ENCODE data around the gene EDA. TPM values are rescaled to one million over a fixed set of nuclear protein-coding genes. Genes with fewer than 3 reads are reported as not detected.

Gene EDA
- total RNA-seq, 1 experiment from 2014 or later, result 0.23 TPM

DNA sequence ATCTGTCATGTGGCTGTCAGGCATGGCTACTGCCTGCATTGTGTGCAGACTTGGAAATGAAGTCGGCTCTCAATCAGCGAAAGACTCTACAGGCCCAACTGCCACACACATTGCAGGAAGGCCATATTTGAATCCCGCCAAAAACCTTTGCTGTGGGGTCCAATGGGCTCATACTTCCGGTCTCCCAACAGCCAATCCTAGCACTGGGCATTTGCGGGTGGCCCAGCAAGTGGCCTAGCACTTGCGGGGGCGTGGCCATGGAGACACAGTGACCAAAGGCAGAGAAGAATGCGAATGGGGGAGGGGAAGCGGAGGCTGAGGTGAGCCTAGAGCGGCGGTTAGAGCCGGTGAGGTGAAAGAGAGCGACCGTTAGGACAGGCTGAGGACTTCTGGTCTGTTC is 446.2 kb downstream of the EDA start, which contains the start of gene OTUD6A:
TSS of gene OTUD6A (plus strand) at position 382 of the 400 bp plus-strand sequence. CDS start 68 bp downstream, outside the sequence.
- in situ Hi-C loops (cut with HindIII; ENCODE audit: low pct_unique_long_range_greater_than_20kb, low sequenced_read_pairs) (no loop called here), intact Hi-C loops (cut with micrococcal nuclease; ENCODE audit: unreplicated experiment) (no loop called here)
- ATAC-seq (no peak), DNase-seq (ENCODE audit: low read depth, low spot score) (no peak)
- no peaks in the 10 kb centered on the region for H3K36me3 ChIP-seq (ENCODE audit: control insufficient read depth, insufficient read depth, low read length)
- BruUV-seq (replicated peaks), result no TSS peak
- H3K4me3 ChIP-seq (ENCODE audit: low read depth in 2 of 2, low read length in 2 of 2), result no peak within 1 kb of the TSS
- ChIA-PET POLR2A (no interaction called here), CTCF (no interaction called here)
- TF ChIP-seq, protein P1, sequence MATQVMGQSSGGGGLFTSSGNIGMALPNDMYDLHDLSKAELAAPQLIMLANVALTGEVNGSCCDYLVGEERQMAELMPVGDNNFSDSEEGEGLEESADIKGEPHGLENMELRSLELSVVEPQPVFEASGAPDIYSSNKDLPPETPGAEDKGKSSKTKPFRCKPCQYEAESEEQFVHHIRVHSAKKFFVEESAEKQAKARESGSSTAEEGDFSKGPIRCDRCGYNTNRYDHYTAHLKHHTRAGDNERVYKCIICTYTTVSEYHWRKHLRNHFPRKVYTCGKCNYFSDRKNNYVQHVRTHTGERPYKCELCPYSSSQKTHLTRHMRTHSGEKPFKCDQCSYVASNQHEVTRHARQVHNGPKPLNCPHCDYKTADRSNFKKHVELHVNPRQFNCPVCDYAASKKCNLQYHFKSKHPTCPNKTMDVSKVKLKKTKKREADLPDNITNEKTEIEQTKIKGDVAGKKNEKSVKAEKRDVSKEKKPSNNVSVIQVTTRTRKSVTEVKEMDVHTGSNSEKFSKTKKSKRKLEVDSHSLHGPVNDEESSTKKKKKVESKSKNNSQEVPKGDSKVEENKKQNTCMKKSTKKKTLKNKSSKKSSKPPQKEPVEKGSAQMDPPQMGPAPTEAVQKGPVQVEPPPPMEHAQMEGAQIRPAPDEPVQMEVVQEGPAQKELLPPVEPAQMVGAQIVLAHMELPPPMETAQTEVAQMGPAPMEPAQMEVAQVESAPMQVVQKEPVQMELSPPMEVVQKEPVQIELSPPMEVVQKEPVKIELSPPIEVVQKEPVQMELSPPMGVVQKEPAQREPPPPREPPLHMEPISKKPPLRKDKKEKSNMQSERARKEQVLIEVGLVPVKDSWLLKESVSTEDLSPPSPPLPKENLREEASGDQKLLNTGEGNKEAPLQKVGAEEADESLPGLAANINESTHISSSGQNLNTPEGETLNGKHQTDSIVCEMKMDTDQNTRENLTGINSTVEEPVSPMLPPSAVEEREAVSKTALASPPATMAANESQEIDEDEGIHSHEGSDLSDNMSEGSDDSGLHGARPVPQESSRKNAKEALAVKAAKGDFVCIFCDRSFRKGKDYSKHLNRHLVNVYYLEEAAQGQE (IDR thresholded peaks at IDR 0.05; ENCODE audit: insufficient read depth in 1 of 2, low read depth in 2 of 2, low read length in 1 of 2), result no peak
- TF ChIP-seq, protein P2, sequence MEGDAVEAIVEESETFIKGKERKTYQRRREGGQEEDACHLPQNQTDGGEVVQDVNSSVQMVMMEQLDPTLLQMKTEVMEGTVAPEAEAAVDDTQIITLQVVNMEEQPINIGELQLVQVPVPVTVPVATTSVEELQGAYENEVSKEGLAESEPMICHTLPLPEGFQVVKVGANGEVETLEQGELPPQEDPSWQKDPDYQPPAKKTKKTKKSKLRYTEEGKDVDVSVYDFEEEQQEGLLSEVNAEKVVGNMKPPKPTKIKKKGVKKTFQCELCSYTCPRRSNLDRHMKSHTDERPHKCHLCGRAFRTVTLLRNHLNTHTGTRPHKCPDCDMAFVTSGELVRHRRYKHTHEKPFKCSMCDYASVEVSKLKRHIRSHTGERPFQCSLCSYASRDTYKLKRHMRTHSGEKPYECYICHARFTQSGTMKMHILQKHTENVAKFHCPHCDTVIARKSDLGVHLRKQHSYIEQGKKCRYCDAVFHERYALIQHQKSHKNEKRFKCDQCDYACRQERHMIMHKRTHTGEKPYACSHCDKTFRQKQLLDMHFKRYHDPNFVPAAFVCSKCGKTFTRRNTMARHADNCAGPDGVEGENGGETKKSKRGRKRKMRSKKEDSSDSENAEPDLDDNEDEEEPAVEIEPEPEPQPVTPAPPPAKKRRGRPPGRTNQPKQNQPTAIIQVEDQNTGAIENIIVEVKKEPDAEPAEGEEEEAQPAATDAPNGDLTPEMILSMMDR (IDR thresholded peaks at IDR 0.05), result no peak
- no peak for TF ChIP-seq POLR2AphosphoS5 (IDR thresholded peaks at IDR 0.05; ENCODE audit: low read depth, low read length)
- TF ChIP-seq SIN3A (IDR thresholded peaks at IDR 0.05; ENCODE audit: borderline replicate concordance, insufficient read depth, low read depth, low read length), result no peak
- TF ChIP-seq TCF7L2 (IDR thresholded peaks at IDR 0.05; ENCODE audit: low read depth, low read length), result no peak
- no peaks in the 10 kb centered on the region for H3K4me1 ChIP-seq (ENCODE audit: control insufficient read depth, insufficient read depth, low read length)
- H3K27ac ChIP-seq (ENCODE audit: low read length), result no peak within 1 kb of the TSS
- no peaks in the 10 kb centered on the region for H3K9me3 ChIP-seq (ENCODE audit: control insufficient read depth, insufficient read depth, low read depth, low read length)
- no peaks in the 10 kb centered on the region for H3K27me3 ChIP-seq (ENCODE audit: control insufficient read depth, insufficient read depth, low read length)

DNA sequence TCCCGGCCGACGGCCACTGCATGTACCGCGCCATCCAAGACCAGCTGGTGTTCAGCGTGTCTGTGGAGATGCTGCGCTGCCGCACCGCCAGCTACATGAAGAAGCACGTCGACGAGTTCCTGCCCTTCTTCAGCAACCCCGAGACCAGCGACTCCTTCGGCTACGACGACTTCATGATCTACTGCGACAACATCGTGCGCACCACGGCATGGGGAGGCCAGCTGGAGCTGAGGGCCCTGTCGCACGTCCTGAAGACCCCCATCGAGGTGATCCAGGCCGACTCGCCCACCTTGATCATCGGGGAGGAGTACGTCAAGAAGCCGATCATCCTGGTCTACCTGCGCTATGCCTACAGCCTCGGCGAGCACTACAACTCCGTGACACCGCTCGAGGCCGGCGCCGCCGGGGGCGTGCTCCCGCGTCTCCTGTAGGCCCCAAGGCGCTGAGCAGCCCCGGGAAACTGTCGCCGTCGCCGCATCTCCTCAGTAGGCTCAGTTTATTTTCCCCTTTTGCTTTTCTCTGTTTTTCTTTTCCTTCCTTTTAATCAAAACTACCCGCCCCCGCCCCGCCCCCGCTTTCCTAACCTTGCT is 447.1 kb downstream of the EDA start:
- Histone ChIP-seq H3K4me3 (ENCODE audit: low read depth in 2 of 2, low read length in 2 of 2) (no peak overlapping the region), H3K36me3 (ENCODE audit: control insufficient read depth, insufficient read depth, low read length) (no peaks in the 10 kb centered on the region), H3K9me3 (ENCODE audit: control insufficient read depth, insufficient read depth, low read depth, low read length) (no peaks in the 10 kb centered on the region), H3K27me3 (ENCODE audit: control insufficient read depth, insufficient read depth, low read length) (no peaks in the 10 kb centered on the region), H3K4me1 (ENCODE audit: control insufficient read depth, insufficient read depth, low read length) (no peaks in the 10 kb centered on the region), H3K27ac (ENCODE audit: low read length) (no peak overlapping the region)
- ChIA-PET POLR2A (no interaction called here), CTCF (no interaction called here)
- intact Hi-C loops (cut with micrococcal nuclease; ENCODE audit: unreplicated experiment) (no loop called here), in situ Hi-C loops (cut with HindIII; ENCODE audit: low pct_unique_long_range_greater_than_20kb, low sequenced_read_pairs) (no loop called here)
- BruUV-seq (replicated peaks), result no TSS peak
- TF ChIP-seq, protein P2 (IDR thresholded peaks at IDR 0.05), result no peak
- no peak for TF ChIP-seq POLR2AphosphoS5 (IDR thresholded peaks at IDR 0.05; ENCODE audit: low read depth, low read length)
- TF ChIP-seq TCF7L2 (IDR thresholded peaks at IDR 0.05; ENCODE audit: low read depth, low read length), result no peak
- no peak for ATAC-seq
- no peak for DNase-seq (ENCODE audit: low read depth, low spot score)

Measured in Panc1 (cell line).